ENCODE data around the gene APBA2. TPM values are rescaled to one million over a fixed set of nuclear protein-coding genes. Genes with fewer than 3 reads are reported as not detected.

The APBA2 gene
- polyA plus RNA-seq, 1 donor (not counting 4 experiments of a cell fraction or from before 2014, with no cell fraction given), result 5.5 TPM

GRCh38 chr15:28915041-28915810 lies 29.5 kb downstream of the APBA2 start:
- Histone ChIP-seq H3K4me1 (ENCODE audit: control insufficient read depth, extremely low read depth, insufficient read depth, low read length) (no peaks in the 10 kb centered on the region), H3K4me2 (ENCODE audit: control insufficient read depth, extremely low read depth, insufficient read depth, low read depth, low read length) (no peak overlapping the region), H3K79me2 (ENCODE audit: control insufficient read depth, insufficient read depth, low read length) (no peaks in the 10 kb centered on the region), H3K9ac (ENCODE audit: control insufficient read depth, extremely low read depth, insufficient read depth, low read length) (no peak overlapping the region), H3K27ac (ENCODE audit: control insufficient read depth, insufficient read depth, low read length) (no peak overlapping the region), H3K9me1 (ENCODE audit: control insufficient read depth, extremely low read depth, insufficient read depth, low read length) (no peaks in the 10 kb centered on the region), H3K27me3 (ENCODE audit: control insufficient read depth, extremely low read depth, insufficient read depth, low read length) (no peaks in the 10 kb centered on the region), H3K36me3 (ENCODE audit: control insufficient read depth in 2 of 2, extremely low read depth in 1 of 2, insufficient read depth in 2 of 2, low read length in 2 of 2) (no peaks in the 10 kb centered on the region), H3K4me3 (ENCODE audit: control insufficient read depth in 2 of 3, extremely low read depth in 1 of 3, insufficient read depth in 2 of 3, low read depth in 1 of 3, low read length in 3 of 3) (no peak overlapping the region), H4K20me1 (ENCODE audit: control insufficient read depth, extremely low read depth, insufficient read depth, low read length) (no peaks in the 10 kb centered on the region), H3K9me3 (ENCODE audit: control insufficient read depth, low read depth, low read length) (peaks cover 2% of the 10 kb centered on the region), H2AFZ (ENCODE audit: control insufficient read depth, low read length) (no peak overlapping the region)
- TF ChIP-seq CTCF (optimal IDR thresholded peaks at IDR 0.05 in 1 of 3, IDR thresholded peaks at IDR 0.05 in 1 of 3, conservative IDR thresholded peaks at IDR 0.05 in 1 of 3; ENCODE audit: extremely low read depth in 1 of 3, insufficient read depth in 2 of 3, low read length in 3 of 3), result no peak
- TF ChIP-seq EZH2 (IDR thresholded peaks at IDR 0.05; ENCODE audit: low read length), result no peak
- dilution Hi-C loops (cut with MboI; ENCODE audit: extremely low pct_ligation_motif_present, low sequenced_read_pairs), result no loop called here
- FAIRE-seq, result no peak
- DNase-seq (ENCODE audit: low read depth, low spot score), result no peak

- TF ChIP-seq CTCF (optimal IDR thresholded peaks at IDR 0.05 in 1 of 3, IDR thresholded peaks at IDR 0.05 in 1 of 3, conservative IDR thresholded peaks at IDR 0.05 in 1 of 3; ENCODE audit: extremely low read depth in 1 of 3, insufficient read depth in 2 of 3, low read length in 3 of 3), result no peak
- no peak for TF ChIP-seq EZH2 (IDR thresholded peaks at IDR 0.05; ENCODE audit: low read length)
- Histone ChIP-seq H3K27me3 (ENCODE audit: control insufficient read depth, extremely low read depth, insufficient read depth, low read length) (no peaks in the 10 kb centered on the region), H3K9me3 (ENCODE audit: control insufficient read depth, low read depth, low read length) (peaks cover 2% of the 10 kb centered on the region), H3K4me1 (ENCODE audit: control insufficient read depth, extremely low read depth, insufficient read depth, low read length) (no peaks in the 10 kb centered on the region), H3K79me2 (ENCODE audit: control insufficient read depth, insufficient read depth, low read length) (no peaks in the 10 kb centered on the region), H3K4me2 (ENCODE audit: control insufficient read depth, extremely low read depth, insufficient read depth, low read depth, low read length) (no peak overlapping the region), H3K36me3 (ENCODE audit: control insufficient read depth in 2 of 2, extremely low read depth in 1 of 2, insufficient read depth in 2 of 2, low read length in 2 of 2) (no peaks in the 10 kb centered on the region), H4K20me1 (ENCODE audit: control insufficient read depth, extremely low read depth, insufficient read depth, low read length) (no peaks in the 10 kb centered on the region), H3K9me1 (ENCODE audit: control insufficient read depth, extremely low read depth, insufficient read depth, low read length) (no peaks in the 10 kb centered on the region), H3K27ac (ENCODE audit: control insufficient read depth, insufficient read depth, low read length) (no peak overlapping the region), H2AFZ (ENCODE audit: control insufficient read depth, low read length) (no peak overlapping the region), H3K4me3 (ENCODE audit: control insufficient read depth in 2 of 3, extremely low read depth in 1 of 3, insufficient read depth in 2 of 3, low read depth in 1 of 3, low read length in 3 of 3) (no peak overlapping the region), H3K9ac (ENCODE audit: control insufficient read depth, extremely low read depth, insufficient read depth, low read length) (no peak overlapping the region)
- no peak for FAIRE-seq
- no peak for DNase-seq (ENCODE audit: low read depth, low spot score)
- dilution Hi-C loops (cut with MboI; ENCODE audit: extremely low pct_ligation_motif_present, low sequenced_read_pairs), result no loop called here
Measured at GRCh38 chr15:28915935-28916334, 30.2 kb downstream of the APBA2 start.
